ENCODE measurements around the gene ADAM33.

Gene ADAM33

GRCh38 chr20:3706774-3707507 is 25.1 kb upstream of the ADAM33 start:
- DNase-seq = no peak

GRCh38 chr20:3705970-3706739 is 24.3 kb upstream of the ADAM33 start:
- DNase-seq = no peak

GRCh38 chr20:3705491-3705969 is 23.7 kb upstream of the ADAM33 start:
- DNase-seq = no peak

- no peak for DNase-seq
Measured at GRCh38 chr20:3704087-3704486, 22.3 kb upstream of the ADAM33 start.

GRCh38 chr20:3702611-3703391 is 21.0 kb upstream of the ADAM33 start:
- no peak for DNase-seq

- DNase-seq = no peak
Measured at GRCh38 chr20:3701061-3701998, 19.5 kb upstream of the ADAM33 start.

- no peak for DNase-seq
Measured at GRCh38 chr20:3699037-3699436, 17.2 kb upstream of the ADAM33 start.

- no peak for DNase-seq
Measured at GRCh38 chr20:3698591-3699001, 16.8 kb upstream of the ADAM33 start.

GRCh38 chr20:3697588-3698305 is 15.9 kb upstream of the ADAM33 start:
- DNase-seq = no peak

- no peak for DNase-seq
Measured at GRCh38 chr20:3696745-3697587, 15.2 kb upstream of the ADAM33 start.

- DNase-seq = no peak
Measured at GRCh38 chr20:3696200-3696599, 14.4 kb upstream of the ADAM33 start.

GRCh38 chr20:3694864-3695263 is 13.1 kb upstream of the ADAM33 start:
- no peak for DNase-seq

- DNase-seq = no peak
Measured at GRCh38 chr20:3693376-3693775, 11.6 kb upstream of the ADAM33 start.

- DNase-seq = no peak
Measured at GRCh38 chr20:3692706-3693294, 11.0 kb upstream of the ADAM33 start.

GRCh38 chr20:3691897-3692296 is 10.1 kb upstream of the ADAM33 start:
- DNase-seq = no peak

- DNase-seq = no peak
Measured at GRCh38 chr20:3691306-3691705, 9.5 kb upstream of the ADAM33 start.

GRCh38 chr20:3690413-3690812 is 8.6 kb upstream of the ADAM33 start:
- no peak for DNase-seq

- DNase-seq = no peak
Measured at GRCh38 chr20:3689978-3690377, 8.2 kb upstream of the ADAM33 start.

- DNase-seq = no peak
Measured at GRCh38 chr20:3687655-3688054, 5.8 kb upstream of the ADAM33 start.

- peak; percentile 27 for DNase-seq
Measured at GRCh38 chr20:3686867-3687321, 5.1 kb upstream of the ADAM33 start.

Measured in NCI-H446 treated with DMSO at 0.1 percent for 48 hours (cell line).